GM20000 (cell line): ENCODE measurements around the gene CLHC1.
A peak's percentile ranks its signal among the peaks of the same experiment; 100 is the strongest.
"Not testable (repeated sequence)": the region's sequence is repeated elsewhere in the genome, so short reads cannot be mapped to it uniquely, and the experiment has no call there.

Source experiments
- DNase-seq: peaks from one replicate; pipeline ENCODE4 v3.0.0; 2012; ENCODE audit warnings: low spot score
- CTCF ChIP-seq: IDR thresholded peaks from 2 replicates; pipeline ENCODE4 v1.5.1; 2012; ENCODE audit warnings: mild to moderate bottlenecking, control low read depth; ENCODE audit errors: extremely low read depth, missing control alignments

Gene CLHC1

GRCh38 chr2:55133467-55134315 lies 98.4 kb downstream of the CLHC1 start:
- no peak for TF ChIP-seq CTCF
- peak; percentile 71 for DNase-seq

GRCh38 chr2:55130849-55131248 lies 101.2 kb downstream of the CLHC1 start:
- no peak for TF ChIP-seq CTCF
- no peak for DNase-seq

GRCh38 chr2:55126643-55127042 lies 105.5 kb downstream of the CLHC1 start:
- DNase-seq: not testable (repeated sequence)
